NAMALWA (cell line): ENCODE measurements around the gene YY1AP1.
A peak's percentile ranks its signal among the peaks of the same experiment; 100 is the strongest.
"Not testable (repeated sequence)": the region's sequence is repeated elsewhere in the genome, so short reads cannot be mapped to it uniquely, and the experiment has no call there.

Experiments
- DNase-seq: peaks from one replicate; pipeline ENCODE4 v3.0.0-alpha.2; 2015; ENCODE audit warnings: low spot score

Gene YY1AP1

DNA sequence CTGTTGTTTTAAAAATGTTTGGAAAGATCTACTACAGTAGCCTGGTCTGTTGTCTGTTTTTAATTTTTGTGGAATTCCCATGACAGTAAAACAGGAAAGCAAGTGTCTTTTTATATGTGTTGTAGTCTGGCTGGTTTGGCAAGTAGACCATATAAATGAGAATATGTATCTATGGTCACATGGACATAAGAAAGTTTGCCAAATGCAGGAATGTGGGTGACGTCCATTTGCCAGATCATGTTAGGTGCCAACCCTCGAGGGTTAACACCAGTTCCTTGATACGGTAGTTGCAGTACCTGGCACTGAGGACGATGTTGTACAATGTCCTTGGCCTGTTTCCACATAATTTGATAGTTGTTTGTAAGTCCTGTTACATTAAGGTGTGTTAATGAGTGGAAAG is 6.5 kb upstream of the YY1AP1 start:
- DNase-seq = no peak

DNA sequence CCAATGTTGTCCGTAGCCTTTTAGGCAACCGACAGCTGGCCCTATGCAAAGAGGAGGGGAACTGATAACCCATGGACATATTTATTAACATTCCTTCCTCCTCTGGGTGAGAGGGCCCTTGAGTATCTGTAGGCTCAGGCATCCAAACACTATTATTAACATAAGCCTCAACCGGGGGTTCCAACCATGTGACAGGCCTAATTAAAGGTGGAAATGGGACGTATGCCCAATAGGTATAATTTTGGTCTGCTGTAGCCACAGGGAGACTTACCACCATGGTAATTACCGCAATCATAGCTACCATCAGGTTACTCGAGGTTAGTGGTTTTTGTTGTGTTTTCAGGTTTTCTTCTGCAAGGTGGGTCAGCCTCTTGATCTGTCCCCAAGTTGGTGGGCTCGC is 5.6 kb upstream of the YY1AP1 start:
- DNase-seq = no peak

DNA sequence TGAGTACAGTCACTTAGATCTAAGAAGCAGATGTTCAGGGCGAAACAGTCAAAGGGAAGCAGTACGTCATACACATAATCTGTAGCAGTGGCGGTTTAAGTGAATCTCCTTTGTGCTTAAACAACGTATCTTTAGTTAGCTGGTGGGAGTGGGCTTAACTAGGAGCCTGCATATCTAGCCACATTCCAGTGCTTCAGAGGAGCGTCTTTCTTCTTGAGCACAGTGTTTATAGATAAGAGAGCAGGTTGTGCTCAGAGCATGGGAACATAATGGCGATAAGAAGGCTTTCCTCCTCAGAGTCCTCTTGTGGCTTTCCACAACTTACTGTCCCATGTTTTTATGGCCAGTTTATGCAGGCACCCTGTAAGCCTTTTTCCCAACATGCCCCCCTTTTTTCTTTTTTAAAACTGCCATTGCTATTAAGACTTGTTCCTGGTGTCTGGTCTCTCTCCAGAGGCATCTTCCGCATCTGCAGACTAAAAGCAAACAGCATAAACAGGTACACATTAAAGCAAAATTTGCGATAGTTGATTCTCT is 3.5 kb upstream of the YY1AP1 start:
- DNase-seq = no peak

DNA sequence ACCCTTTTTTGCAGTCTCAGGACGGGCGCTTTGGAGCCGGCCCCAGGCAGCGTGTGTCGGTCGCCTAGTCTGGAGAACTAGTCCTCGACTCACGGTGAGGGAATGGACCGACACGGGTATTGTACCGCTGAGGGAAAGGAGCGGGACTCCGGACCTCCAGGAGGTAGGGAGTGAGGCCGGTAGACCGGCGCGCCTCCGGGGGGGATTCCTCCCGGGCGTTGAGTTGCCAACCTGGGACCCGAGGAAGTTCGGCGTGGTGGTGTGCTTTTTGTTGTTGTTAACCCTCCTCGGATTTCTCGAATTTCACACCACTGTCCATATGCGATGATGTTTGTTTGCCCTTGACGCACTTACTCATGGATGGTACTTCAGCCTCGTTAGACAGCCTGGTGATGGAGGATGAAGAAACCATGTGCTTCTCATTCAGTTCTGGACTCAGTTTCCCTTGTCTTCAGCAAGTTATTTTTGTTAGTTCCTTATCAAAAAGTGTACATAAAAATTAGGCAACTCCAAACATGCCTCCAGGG is 570 bp upstream of the YY1AP1 start, which contains the start of gene DAP3:
Gene DAP3, plus strand, starts transcription at position 11 of the 527 bp plus-strand sequence. CDS start 20,689 bp downstream, outside the sequence.
- DNase-seq = not testable (repeated sequence)

DNA sequence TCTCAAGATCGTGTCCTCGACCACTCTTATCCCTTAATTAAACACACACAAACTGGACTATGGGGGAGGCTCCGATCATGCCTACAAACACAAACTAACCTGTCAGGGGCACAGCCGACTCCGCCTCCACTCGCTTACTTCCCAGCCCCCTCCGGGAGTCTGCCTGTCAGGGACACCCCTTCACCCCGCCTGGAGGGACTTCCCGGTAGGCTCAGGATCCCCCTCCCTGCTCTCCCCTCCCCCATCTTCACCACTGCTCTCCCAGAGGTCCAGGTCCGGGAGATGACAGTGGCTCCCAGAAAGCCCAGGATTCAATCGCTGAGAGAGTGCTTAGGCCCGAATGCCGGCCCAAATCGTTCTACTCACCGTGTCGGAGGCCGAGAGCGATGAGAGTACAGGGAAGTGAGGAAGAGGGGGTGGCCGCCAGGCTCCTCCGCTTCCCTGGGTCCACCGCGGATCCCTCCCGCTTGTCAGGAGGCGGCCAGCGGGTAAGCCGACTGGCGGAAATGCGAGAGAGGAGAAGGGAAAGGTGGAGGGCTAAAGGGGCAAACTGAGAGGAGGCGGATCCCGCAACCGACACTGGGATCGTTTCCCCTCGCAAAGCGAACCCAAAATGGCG is 760 bp downstream of the YY1AP1 start:
- DNase-seq = not testable (repeated sequence)

DNA sequence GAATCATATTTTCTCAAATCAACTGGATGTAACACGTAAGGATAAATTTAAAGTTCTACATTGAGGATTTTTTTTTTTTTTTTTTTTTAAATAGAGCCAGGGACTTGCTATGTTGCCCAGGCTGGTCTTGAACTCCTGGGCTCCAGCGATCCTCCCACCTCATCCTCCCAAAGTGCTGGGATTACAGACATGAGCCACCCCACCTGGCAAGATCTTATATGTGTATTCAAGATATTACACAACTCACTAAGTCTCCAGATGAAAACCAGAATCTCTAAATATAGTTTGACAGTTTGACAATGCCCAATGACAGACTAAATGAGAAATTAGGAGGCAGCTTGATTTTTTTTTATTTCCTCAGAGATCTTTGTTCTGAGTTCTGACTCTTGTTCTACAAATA is 6.8 kb downstream of the YY1AP1 start:
- no peak for DNase-seq

DNA sequence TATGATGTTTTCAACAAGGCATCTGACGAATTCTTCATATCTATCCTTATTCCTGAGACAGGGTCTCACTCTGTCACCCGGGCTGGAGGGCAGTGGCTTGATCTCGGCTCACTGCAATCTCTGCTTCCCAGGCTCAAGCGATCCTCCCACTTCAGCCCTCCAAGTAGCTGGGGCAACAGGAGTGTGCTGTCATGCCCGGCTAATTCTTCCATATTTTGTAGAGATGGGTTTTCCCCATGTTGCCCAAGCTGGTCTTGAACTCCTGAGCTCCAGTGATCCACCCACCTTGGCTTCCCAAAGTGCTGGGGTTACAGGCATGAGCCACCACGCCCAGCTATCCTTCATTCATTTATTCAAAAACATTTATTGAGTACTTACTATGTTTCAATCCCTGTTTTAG is 8.0 kb downstream of the YY1AP1 start:
- no peak for DNase-seq

DNA sequence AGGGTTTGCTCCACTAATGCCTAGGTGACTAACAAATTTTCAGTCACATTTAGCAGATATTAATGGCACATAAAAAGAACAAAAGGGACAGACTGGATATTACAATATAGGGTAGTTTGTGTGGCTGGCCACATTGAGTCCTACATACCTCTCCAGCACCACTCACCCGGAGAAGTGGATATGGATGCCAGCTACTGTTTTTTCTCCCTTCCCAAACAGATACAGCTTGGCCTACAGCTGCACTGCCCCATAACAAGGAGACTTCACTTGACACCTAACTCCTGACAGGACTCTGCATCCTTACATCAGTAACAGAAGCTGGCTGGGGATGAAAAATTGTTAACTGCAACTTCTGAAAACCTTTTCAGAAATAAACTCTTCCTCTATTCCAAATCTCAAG is 9.6 kb downstream of the YY1AP1 start:
- DNase-seq = not testable (repeated sequence)

DNA sequence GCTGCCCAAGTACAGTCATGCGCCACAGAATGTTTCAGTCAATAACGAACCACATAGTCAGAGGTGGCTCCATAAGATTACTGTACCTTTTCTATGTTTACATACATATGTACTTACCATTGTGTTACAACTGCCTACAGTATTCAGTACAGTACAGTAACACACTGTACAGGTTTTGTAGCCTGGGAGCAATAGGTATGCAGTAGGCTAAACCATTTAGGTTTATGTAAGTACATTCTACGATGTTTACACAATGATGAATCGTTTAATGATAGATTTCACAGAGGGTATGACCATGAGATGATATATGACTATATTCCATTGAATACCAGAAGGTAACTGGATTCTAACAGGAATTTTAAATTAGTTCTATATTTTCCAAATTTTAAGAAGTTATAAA is 10.5 kb downstream of the YY1AP1 start:
- no peak for DNase-seq

DNA sequence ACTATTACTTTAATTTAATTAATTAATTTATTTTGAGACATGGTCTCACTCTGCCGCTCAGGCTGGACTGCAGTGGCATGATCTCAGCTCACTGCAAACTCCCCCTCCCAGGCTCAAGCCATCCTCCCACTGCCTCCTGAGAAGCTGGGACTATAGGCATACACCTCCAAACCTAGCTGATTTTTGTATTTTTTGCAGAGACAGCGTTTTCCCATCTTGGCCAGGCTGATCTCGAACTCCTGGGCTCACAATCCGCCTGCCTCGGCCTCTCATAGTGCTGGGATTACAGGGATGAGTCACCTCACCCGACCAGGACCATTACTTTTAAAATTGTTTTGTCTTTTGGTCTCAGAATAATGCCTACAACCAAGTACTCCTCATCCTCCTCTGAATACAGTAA is 15.6 kb downstream of the YY1AP1 start:
- no peak for DNase-seq

DNA sequence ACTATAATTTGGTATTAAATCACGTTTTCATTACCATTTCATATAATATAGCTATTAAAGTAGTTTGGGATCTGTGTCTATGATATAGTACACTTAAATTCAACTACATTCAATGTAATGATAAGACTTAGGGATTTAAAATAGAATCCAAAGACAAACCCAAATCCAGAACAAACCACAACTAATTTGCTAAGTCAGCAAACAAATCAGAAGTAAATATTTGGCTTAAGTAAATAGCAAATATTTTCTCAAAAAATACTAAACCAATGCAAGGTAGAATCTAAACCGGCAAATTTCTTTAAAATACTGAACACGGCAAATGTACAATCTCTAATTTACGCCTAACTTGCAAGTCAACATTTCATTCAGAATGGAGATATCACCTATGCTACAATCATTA is 16.8 kb downstream of the YY1AP1 start:
- DNase-seq = no peak

DNA sequence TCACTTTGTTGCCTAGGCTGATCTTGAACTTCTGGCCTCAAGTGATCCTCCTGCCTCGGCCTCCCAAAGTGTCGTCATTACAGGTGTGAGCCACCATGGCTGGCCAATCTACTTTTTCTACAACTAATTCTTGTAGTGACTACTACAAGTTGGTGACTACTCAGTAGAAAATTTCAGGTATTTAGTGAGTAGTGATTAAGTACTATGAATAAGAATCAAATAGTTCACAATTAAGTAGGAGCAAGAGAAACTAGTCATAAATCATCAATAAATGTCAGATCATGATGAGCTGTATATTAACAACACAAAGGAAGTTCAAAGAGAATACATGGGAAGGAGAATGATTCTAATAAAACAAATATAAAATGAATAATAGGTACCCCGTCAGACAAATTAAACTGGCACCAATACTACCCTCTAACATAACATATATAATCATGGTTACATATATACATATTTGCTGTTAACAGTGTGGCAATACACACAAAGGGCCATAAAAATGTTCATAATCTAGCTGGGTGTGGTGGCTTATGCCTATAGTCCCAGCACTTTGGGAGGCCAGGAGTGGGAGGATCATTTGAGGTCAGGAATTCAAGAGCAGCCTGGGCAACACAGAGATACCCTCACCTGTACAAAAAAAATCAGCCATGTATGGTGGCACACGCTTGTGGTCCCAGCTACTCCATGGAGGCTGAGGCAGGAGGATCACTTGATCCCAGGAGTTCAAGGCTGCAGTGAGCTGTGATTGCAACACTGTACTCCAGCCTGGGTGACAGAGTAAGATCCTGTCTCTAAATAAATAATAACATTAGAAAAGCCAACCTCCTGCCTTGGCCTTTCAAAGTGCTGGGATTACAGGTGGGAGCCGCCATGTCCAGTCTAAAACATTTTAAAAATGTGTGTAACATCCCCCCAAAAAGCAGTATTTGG is 19.1 kb downstream of the YY1AP1 start:
- DNase-seq = no peak

DNA sequence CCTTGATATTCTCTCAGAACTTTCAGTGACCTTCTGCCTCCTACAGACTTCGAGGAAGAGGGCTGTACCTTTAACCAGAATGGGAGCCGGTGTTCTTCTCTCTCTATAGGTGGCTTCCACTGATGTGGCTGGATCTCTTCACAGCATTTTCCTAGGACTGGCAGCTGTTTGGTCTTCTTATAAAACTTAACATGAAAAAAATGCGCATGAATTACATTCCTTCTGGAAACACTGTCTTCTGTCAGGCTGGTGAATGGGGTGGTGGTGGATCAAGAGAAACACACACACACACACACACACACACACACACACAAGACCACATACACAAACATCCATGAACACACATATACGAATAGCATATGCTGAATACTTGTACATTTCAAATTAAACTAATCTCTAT is 27.3 kb downstream of the YY1AP1 start:
- DNase-seq = not testable (repeated sequence)

DNA sequence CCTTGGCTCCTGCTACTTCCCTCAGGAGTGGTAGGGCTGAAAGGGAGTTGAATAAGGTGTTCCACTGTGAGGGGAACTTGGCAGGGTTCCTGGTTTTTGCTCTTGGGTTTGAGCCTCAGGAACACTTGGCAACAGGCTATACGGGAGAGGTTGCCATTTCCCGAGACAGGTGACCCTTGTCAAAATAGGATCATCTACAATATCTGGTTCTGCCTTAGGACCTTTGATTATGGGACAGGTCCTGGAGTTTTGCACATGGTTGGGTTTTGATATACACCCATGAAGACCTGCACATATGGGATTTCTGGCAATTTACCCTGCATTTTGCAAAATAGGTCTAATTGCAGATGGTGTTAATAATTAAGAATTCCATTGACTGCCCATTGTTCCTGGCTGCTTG is 31.1 kb downstream of the YY1AP1 start:
- no peak for DNase-seq

DNA sequence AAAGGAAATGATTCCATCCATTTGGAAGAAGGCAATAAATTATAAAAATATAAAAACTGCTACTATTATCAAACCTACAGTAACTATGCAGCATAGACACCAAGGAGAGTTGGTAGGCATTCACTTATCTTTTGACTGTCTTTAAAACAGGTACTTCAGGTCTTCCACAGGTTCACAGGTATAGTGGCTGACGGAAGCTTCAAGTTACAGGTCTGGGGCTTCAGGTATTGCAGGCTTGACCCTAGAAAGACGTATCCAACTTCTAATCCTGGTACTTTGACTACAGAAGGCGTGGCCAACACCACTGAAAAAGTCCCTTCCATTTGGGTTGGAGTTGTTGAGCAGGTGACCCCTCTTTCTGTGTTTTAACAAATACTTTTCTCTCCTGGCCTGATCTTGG is 35.6 kb downstream of the YY1AP1 start:
- DNase-seq = no peak

DNA sequence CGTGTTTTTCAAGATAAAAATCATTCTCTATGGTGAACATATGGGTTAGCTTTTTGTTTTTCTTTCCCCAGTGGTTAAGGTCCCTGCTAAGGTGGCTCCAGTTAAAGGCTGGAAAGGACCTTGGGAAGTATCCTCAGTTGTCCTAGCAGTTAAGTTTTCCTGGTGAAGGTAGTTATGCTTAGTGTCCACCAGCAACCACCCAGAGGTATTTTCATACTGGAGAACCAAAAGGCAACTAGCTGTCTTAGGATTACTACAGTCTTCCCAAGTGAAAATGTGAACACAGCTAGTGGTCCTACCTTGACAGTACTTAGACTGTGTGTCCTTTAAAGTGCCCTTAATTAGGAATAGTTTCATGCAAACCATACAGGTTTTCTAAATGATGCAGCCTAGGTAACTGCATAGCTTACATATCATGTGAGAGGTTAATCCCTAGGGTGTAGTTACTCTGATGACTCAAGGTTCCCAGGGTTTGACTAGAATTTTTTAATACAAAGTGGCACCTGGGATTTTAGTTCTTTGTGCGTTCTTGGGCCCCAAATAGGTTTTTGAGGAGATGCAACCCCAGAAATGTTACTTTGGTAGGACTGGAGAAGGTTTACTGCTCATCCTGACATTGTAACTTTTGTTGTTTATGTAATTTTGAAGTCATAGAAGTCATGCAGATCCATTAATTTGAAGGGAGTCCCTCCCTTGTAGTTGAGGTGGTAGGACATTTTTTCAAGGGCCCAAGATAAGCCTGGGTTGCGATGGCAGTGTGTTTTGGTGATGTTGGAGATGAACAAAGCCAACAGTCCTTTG is 36.5 kb downstream of the YY1AP1 start:
- peak; percentile 33 for DNase-seq

DNA sequence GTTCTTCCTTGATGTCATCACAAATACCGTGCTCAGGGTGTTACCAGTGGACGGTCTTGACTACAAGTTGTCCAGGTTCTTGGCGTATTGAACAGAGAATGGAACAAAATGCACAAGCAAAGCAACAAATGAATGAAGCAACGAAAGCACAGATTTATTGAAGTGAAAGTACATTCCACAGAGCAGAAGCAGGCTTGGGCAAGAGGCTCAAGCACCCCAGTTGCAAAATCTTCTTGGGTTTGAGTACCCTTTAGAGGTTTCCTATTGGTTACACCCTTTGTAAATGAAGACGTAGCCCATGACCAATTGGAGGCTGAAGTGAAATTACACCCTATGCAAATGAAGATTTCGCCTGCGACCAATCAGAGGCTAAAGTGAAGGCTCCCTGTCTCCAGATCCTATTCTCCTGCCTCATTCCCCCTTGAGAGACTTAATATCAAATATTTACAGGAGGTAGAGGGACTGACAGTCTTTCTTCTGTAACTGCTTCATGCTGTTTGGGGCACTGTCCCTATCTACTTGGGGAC is 38.3 kb downstream of the YY1AP1 start:
- no peak for DNase-seq

DNA sequence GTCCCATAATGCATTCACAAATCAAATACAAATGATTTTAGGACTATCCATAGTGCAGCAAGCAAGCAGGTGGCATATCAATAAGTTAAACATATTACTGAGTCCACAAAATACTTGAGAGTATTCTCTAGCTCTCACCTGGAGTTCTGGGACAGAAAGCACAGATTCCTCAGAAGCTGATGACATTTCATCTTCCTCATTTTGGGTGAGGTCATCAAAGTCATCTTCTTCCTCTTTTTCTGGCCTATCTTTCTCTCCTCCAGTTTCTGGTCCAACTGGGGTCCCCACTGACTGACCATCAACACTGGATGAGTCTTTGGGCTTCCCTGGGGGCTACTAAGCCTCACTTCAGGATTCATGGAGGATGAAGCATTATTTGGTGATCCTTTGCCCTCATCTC is 38.9 kb downstream of the YY1AP1 start:
- DNase-seq = peak; percentile 45

DNA sequence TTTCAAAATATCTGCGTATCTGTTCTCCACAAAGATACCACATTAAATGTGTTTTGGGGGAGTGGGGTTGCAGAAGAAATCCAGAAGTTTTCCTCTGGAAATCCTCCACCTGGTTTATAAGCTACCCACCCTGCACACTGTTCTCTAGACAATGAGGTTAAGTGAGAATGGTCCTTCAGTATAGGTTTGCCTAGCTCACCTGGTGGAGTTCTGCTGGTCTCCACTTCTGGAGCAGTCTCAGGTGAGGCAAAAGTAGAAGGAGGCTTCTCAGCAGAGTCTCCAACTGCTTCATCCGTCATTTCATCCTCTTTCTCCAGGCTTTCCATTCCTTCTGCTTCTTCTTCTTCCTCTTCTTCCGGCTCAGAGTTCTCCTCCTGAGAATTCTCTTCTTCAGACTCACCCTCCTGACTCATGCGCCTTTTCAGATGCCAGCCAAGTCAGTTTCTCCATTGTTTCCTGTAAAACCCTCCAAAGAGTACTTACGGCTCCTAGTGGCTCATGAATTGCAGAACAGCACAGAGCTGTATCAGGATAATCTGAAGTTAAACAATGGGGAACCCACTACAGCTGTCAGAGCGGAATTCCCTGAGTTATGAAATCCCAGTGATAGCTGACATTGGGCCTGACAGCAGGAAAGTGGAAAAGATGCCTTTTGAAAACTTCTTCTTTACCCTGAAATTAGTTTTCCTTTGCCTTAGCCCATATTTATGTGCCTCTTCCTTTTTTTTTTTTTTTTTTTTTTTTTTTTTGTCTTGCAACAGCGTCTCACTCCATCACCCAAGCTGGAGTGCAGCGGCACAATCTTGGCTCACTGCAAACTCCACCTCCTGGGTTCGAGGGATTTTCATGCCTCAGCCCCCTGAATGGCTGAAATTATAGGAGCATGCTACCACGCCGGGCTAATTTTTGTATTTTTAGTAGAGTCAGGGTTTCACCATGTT is 40.1 kb downstream of the YY1AP1 start:
- DNase-seq = no peak

DNA sequence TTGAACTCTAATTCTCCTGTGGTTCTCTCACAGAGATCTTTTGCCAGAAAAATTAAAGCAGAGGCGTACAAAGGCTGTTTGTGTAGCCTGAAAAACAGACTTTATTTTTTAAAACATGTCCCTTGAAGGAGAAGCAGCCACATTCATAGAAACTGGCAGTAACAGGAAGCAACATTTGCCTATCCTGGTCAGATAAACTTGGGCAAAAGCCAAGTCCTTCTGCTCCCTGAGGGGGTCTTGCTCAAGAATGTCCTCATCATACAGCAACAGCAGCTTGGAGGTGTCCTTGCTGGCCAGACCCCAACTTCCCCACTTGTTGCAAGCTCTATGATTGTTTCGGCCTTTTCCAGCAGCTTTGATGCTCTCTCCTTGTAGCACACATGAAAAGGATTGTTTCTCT is 42.3 kb downstream of the YY1AP1 start:
- DNase-seq = no peak

DNA sequence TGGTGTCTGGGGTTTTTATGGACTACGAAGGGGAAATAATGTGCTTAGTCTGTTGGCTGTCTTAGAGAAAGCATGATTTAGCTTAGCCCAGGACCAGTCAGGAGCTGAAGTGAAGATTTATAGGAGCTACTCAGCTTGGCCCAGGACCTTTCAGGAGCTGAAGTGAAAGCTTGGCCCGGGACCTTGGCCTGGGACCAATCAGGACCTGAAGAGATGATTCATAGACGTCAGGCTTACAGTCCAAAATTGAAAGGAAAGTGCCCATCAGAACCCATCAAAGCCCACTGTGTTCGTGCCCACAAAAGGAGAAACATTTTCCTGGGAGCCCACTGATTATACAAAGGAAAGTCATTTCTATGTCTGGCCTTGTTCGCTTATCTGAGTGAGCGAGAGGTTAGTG is 42.9 kb downstream of the YY1AP1 start:
- no peak for DNase-seq
